T follicular helper cell (primary cell): ENCODE measurements around the gene SLC6A19.

Source experiments
- DNase-seq: peaks from one replicate; pipeline ENCODE4 v3.0.0-alpha.2; 2020; ENCODE audit warnings: low read depth

Gene SLC6A19

GRCh38 chr5:1166370-1166769 lies 35.0 kb upstream of the SLC6A19 start:
- DNase-seq: no peak

- DNase-seq: no peak
Observed at GRCh38 chr5:1167361-1167727, 34.1 kb upstream of the SLC6A19 start.

- peak; percentile 53 for DNase-seq
Observed at GRCh38 chr5:1167728-1168709, 33.4 kb upstream of the SLC6A19 start.

- DNase-seq: no peak
Observed at GRCh38 chr5:1168796-1169195, 32.6 kb upstream of the SLC6A19 start.

GRCh38 chr5:1169211-1170115 lies 31.9 kb upstream of the SLC6A19 start:
- no peak for DNase-seq

GRCh38 chr5:1171340-1171941 lies 30.0 kb upstream of the SLC6A19 start:
- DNase-seq: no peak

- DNase-seq: no peak
Observed at GRCh38 chr5:1172007-1172581, 29.3 kb upstream of the SLC6A19 start.

- DNase-seq: no peak
Observed at GRCh38 chr5:1172670-1173404, 28.6 kb upstream of the SLC6A19 start.

GRCh38 chr5:1173485-1174070 lies 27.8 kb upstream of the SLC6A19 start:
- no peak for DNase-seq

- DNase-seq: no peak
Observed at GRCh38 chr5:1174122-1174936, 27.1 kb upstream of the SLC6A19 start.

GRCh38 chr5:1175015-1175414 lies 26.4 kb upstream of the SLC6A19 start:
- DNase-seq: no peak

- no peak for DNase-seq
Observed at GRCh38 chr5:1175801-1176472, 25.5 kb upstream of the SLC6A19 start.

- DNase-seq: no peak
Observed at GRCh38 chr5:1176473-1177391, 24.7 kb upstream of the SLC6A19 start.

- no peak for DNase-seq
Observed at GRCh38 chr5:1177826-1178528, 23.4 kb upstream of the SLC6A19 start.

GRCh38 chr5:1178529-1179382 lies 22.6 kb upstream of the SLC6A19 start:
- no peak for DNase-seq

GRCh38 chr5:1179383-1179715 lies 22.0 kb upstream of the SLC6A19 start:
- no peak for DNase-seq

- no peak for DNase-seq
Observed at GRCh38 chr5:1180096-1180495, 21.3 kb upstream of the SLC6A19 start.
